H9 (cell line): ENCODE results near the gene CDH1. TPM values are rescaled to one million over a fixed set of nuclear protein-coding genes. Genes with fewer than 3 reads are reported as not detected.

Source experiments
- DNase-seq: peaks from one replicate; pipeline ENCODE4 v3.0.0-alpha.2; 2017
- H2AFZ ChIP-seq: one replicate; pipeline ENCODE4 v1.6.1; 2013; ENCODE audit warnings: mild to moderate bottlenecking, low read length, control low read depth, moderate library complexity
- H2AK5ac ChIP-seq: 2 replicates; pipeline ENCODE4 v1.6.1; 2013; ENCODE audit warnings: low read length, control low read depth, mixed read lengths; ENCODE audit not compliant: insufficient read length
- H2BK120ac ChIP-seq: one replicate; pipeline ENCODE4 v1.6.1; 2013; ENCODE audit warnings: low read depth, mild to moderate bottlenecking, low read length, control low read depth, inconsistent platforms; ENCODE audit not compliant: poor library complexity, severe bottlenecking
- H2BK12ac ChIP-seq: 2 replicates; pipeline ENCODE4 v1.6.1; 2013; ENCODE audit warnings: low read length, control low read depth, mixed read lengths, low read depth; ENCODE audit not compliant: insufficient read length
- H2BK15ac ChIP-seq: 2 replicates; pipeline ENCODE4 v1.6.1; 2013; ENCODE audit warnings: low read depth, low read length, control low read depth
- H2BK20ac ChIP-seq: one replicate; pipeline ENCODE4 v1.6.1; 2013; ENCODE audit warnings: low read depth, mild to moderate bottlenecking, low read length, control low read depth, inconsistent platforms; ENCODE audit not compliant: poor library complexity, severe bottlenecking
- H2BK5ac ChIP-seq: 2 replicates; pipeline ENCODE4 v1.6.1; 2013; ENCODE audit warnings: low read length, control low read depth, mixed read lengths; ENCODE audit not compliant: insufficient read length
- H3K14ac ChIP-seq: 2 replicates; pipeline ENCODE4 v1.6.1; 2013; ENCODE audit warnings: low read length, control low read depth; ENCODE audit not compliant: insufficient read depth
- H3K18ac ChIP-seq: 2 replicates; pipeline ENCODE4 v1.6.1; 2013; ENCODE audit warnings: low read depth, mild to moderate bottlenecking, mixed read lengths, low read length, control low read depth; ENCODE audit not compliant: insufficient read length
- H3K23ac ChIP-seq: 2 replicates; pipeline ENCODE4 v1.6.1; 2013; ENCODE audit warnings: low read length, control low read depth, mixed read lengths, low read depth; ENCODE audit not compliant: insufficient read length
- H3K23me2 ChIP-seq: 2 replicates; pipeline ENCODE4 v1.6.1; 2013; ENCODE audit warnings: low read depth, mild to moderate bottlenecking, mixed read lengths, low read length, control low read depth; ENCODE audit not compliant: insufficient read length, poor library complexity, severe bottlenecking
- H3K27ac ChIP-seq: 2 replicates; pipeline ENCODE4 v1.5.1; 2013; ENCODE audit warnings: low read length, control low read depth, mixed read lengths, low read depth; ENCODE audit not compliant: insufficient read length
- H3K27me3 ChIP-seq: 2 replicates; pipeline ENCODE4 v1.6.1; 2013; ENCODE audit warnings: low read length, control low read depth, inconsistent platforms; ENCODE audit not compliant: insufficient read depth
- H3K4ac ChIP-seq: 2 replicates; pipeline ENCODE4 v1.6.1; 2013; ENCODE audit warnings: low read depth, mild to moderate bottlenecking, control low read depth, inconsistent platforms, low read length, moderate library complexity
- H3K4me1 ChIP-seq: 2 replicates; pipeline ENCODE4 v1.6.1; 2013; ENCODE audit warnings: low read length, control low read depth, inconsistent platforms; ENCODE audit not compliant: insufficient read depth
- H3K4me2 ChIP-seq: 2 replicates; pipeline ENCODE4 v1.6.1; 2013; ENCODE audit warnings: low read length, control low read depth, mixed read lengths; ENCODE audit not compliant: insufficient read length, insufficient read depth
- H3K56ac ChIP-seq: 2 replicates; pipeline ENCODE4 v1.6.1; 2013; ENCODE audit warnings: low read depth, mild to moderate bottlenecking, mixed read lengths, low read length, control low read depth; ENCODE audit not compliant: insufficient read length
- H3K79me1 ChIP-seq: 2 replicates; pipeline ENCODE4 v1.6.1; 2013; ENCODE audit warnings: low read depth, mild to moderate bottlenecking, moderate library complexity, low read length, control low read depth, inconsistent platforms; ENCODE audit not compliant: insufficient read depth, poor library complexity, severe bottlenecking
- H3K79me2 ChIP-seq: 2 replicates; pipeline ENCODE4 v1.6.1; 2013; ENCODE audit warnings: low read length, control low read depth, inconsistent platforms; ENCODE audit not compliant: insufficient read depth
- H3K9ac ChIP-seq: 2 replicates; pipeline ENCODE4 v1.6.1; 2013; ENCODE audit warnings: low read length, control low read depth, mixed read lengths; ENCODE audit not compliant: insufficient read length; ENCODE audit errors: extremely low read depth
- H3K9me3 ChIP-seq: one replicate; pipeline ENCODE4 v1.6.1; 2013; ENCODE audit warnings: low read depth, low read length, inconsistent platforms; ENCODE audit not compliant: control insufficient read depth
- H3T11ph ChIP-seq: one replicate; pipeline ENCODE4 v1.6.1; 2013; ENCODE audit warnings: mild to moderate bottlenecking, low read length, control low read depth, inconsistent platforms
- H4K20me1 ChIP-seq: one replicate; pipeline ENCODE4 v1.6.1; 2013; ENCODE audit not compliant: control insufficient read depth, insufficient read length, insufficient read depth
- H4K5ac ChIP-seq: 2 replicates; pipeline ENCODE4 v1.6.1; 2013; ENCODE audit warnings: low read depth, mild to moderate bottlenecking, mixed read lengths, low read length, control low read depth; ENCODE audit not compliant: insufficient read length
- H4K8ac ChIP-seq: replicated peaks from 2 replicates; pipeline ENCODE4 v1.6.1; 2013; ENCODE audit warnings: low read length, control low read depth, mixed read lengths, low read depth; ENCODE audit not compliant: insufficient read length
- H4K91ac ChIP-seq: 2 replicates; pipeline ENCODE4 v1.6.1; 2013; ENCODE audit warnings: low read depth, mild to moderate bottlenecking, moderate library complexity, mixed read lengths, low read length, control low read depth; ENCODE audit not compliant: insufficient read length
- H3K27ac Mint-ChIP-seq, 3 experiments: 2 replicates in 2 of 3; 3 replicates in 1 of 3; pipeline ENCODE4 v1.8.0; 2020 to 2021; ENCODE audit warnings: mixed read lengths in 3 of 3, mild to moderate bottlenecking in 1 of 3, moderate library complexity in 1 of 3
- H3K27me3 Mint-ChIP-seq: 2 replicates; pipeline ENCODE4 v1.8.0; 2021; ENCODE audit warnings: low read depth, mild to moderate bottlenecking, moderate library complexity, mixed read lengths
- H3K36me3 Mint-ChIP-seq, 3 experiments: 2 replicates in 2 of 3; 3 replicates in 1 of 3; pipeline ENCODE4 v1.8.0; 2020 to 2021; ENCODE audit warnings: low read depth in 3 of 3, mixed read lengths in 3 of 3; ENCODE audit not compliant: insufficient read depth in 1 of 3
- H3K4me1 Mint-ChIP-seq, 2 experiments: 2 replicates each; pipeline ENCODE4 v1.8.0; 2020; ENCODE audit warnings: mixed read lengths in 2 of 2
- H3K4me3 Mint-ChIP-seq, 2 experiments: 2 replicates in 1 of 2; 3 replicates in 1 of 2; pipeline ENCODE4 v1.8.0; 2020 to 2021; ENCODE audit warnings: mild to moderate bottlenecking in 2 of 2, mixed read lengths in 2 of 2, moderate library complexity in 1 of 2
- H3K9me3 Mint-ChIP-seq, 2 experiments: 2 replicates in 1 of 2; 3 replicates in 1 of 2; pipeline ENCODE4 v1.8.0; 2020; ENCODE audit warnings: mild to moderate bottlenecking in 2 of 2, mixed read lengths in 2 of 2, moderate library complexity in 1 of 2
- total RNA-seq: library from RNA; stranded (reverse); gene quantifications from 2 replicates; pipeline ENCODE4 v1.2.1, GENCODE V29; 2021
- TF ChIP-seq, protein P1 (sequence below): fragments of 200-600 bp; sonication (generic); conservative IDR thresholded peaks from 3 replicates; pipeline ENCODE4 v1.8.0; 2021; ENCODE audit warnings: antibody characterized with exemption, mild to moderate bottlenecking

The CDH1 gene
- total RNA-seq, 1 experiment from 2014 or later, result 237 TPM

- Histone ChIP-seq H3K23ac (no peak overlapping the region), H3K23me2 (peaks cover 3% of the 10 kb centered on the region), H2BK120ac (no peak overlapping the region), H3K9me3 (no peaks in the 10 kb centered on the region), H3K18ac (no peak overlapping the region), H3K14ac (no peak overlapping the region), H3K9ac (no peak overlapping the region), H3K4ac (no peak overlapping the region), H3K4me2 (no peak overlapping the region), H3K56ac (no peak overlapping the region), H2AFZ (no peak overlapping the region), H2BK20ac (no peak overlapping the region), H3K79me1 (no peaks in the 10 kb centered on the region), H3T11ph (no peak overlapping the region), H3K4me1 (peaks cover 7% of the 10 kb centered on the region; the same call in 1 of the 2 replicates), H4K91ac (no peak overlapping the region), H4K20me1 (no peaks in the 10 kb centered on the region), H4K8ac (no peak overlapping the region), H2BK5ac (no peak overlapping the region), H2BK12ac (no peak overlapping the region), H2BK15ac (no peak overlapping the region), H2AK5ac (no peak overlapping the region), H4K5ac (no peak overlapping the region), H3K27me3 (no peaks in the 10 kb centered on the region), H3K27ac (no peak overlapping the region), H3K79me2 (peaks cover 7% of the 10 kb centered on the region; the same call in 1 of the 2 replicates)
- no peak for DNase-seq
- Mint-ChIP-seq H3K9me3 (no peaks in the 10 kb centered on the region; a peak in 1 of 5 replicates), H3K27ac (peak overlapping the region; percentile 68 to 89 (median 76); a peak in 5 of 7 replicates), H3K4me1 (peaks cover 59 to 70% of the 10 kb centered on the region in 2 experiments), H3K36me3 (peaks cover 7 to 42% (median 33%) of the 10 kb centered on the region in 3 experiments; a peak in 6 of 7 replicates), H3K27me3 (no peaks in the 10 kb centered on the region; the same call in 1 of the 2 replicates), H3K4me3 (no peak overlapping the region)
- TF ChIP-seq, protein P1, sequence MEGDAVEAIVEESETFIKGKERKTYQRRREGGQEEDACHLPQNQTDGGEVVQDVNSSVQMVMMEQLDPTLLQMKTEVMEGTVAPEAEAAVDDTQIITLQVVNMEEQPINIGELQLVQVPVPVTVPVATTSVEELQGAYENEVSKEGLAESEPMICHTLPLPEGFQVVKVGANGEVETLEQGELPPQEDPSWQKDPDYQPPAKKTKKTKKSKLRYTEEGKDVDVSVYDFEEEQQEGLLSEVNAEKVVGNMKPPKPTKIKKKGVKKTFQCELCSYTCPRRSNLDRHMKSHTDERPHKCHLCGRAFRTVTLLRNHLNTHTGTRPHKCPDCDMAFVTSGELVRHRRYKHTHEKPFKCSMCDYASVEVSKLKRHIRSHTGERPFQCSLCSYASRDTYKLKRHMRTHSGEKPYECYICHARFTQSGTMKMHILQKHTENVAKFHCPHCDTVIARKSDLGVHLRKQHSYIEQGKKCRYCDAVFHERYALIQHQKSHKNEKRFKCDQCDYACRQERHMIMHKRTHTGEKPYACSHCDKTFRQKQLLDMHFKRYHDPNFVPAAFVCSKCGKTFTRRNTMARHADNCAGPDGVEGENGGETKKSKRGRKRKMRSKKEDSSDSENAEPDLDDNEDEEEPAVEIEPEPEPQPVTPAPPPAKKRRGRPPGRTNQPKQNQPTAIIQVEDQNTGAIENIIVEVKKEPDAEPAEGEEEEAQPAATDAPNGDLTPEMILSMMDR, result no peak
Observed at GRCh38 chr16:68746951-68747350, 9.9 kb downstream of the CDH1 start.
